Measurements from ENCODE around the gene SLC6A20.

SLC6A20 gene

DNA sequence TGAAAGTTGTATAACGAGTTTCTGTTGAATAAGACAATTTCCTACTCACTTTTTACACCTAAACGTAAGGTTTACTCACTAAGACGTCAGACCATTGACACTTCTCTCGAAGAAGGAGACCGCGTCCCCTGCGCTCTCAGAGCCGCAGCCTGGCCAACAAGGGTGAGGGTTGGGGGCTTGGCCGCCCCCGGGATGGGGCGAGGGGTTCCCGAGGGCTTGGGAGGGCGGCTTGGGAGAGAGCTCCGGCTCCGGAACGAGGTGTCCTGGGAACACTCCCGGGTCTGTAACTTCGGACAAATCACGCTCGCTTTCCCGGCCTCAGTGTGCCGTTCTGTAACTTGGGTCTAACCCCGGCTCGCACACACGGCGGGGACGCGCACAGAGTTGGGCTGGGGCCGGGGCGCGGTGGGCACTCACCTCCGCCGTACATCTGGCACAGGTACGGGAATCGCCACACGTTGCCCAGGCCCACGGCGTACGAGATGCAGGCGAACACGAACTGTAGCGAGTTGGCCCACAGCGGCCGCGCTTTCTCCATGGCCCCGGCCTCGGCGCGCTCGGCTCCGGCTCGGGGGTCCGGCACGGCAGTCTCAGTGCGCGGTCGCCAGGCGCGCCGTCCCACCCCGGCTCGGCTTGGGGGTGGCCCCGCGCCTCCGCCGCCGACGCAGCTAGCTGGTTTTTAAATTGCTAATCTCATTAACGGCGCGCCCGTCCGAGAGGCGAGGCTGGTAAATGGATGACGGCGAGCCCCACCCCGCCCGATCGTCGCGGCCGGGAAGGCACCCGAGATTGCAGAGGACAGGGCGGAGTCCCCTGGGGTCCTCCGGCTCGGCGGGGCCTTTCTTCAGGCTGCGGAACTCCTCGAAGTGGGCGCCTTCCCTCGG lies at the start of gene SLC6A20:
Gene SLC6A20 (minus strand): TSS at position 655 of the 884 bp plus-strand sequence. CDS start 117 bp downstream, at position 538.
- in situ Hi-C loops (cut with MboI; ENCODE audit: low sequenced_read_pairs), result no loop called here

DNA sequence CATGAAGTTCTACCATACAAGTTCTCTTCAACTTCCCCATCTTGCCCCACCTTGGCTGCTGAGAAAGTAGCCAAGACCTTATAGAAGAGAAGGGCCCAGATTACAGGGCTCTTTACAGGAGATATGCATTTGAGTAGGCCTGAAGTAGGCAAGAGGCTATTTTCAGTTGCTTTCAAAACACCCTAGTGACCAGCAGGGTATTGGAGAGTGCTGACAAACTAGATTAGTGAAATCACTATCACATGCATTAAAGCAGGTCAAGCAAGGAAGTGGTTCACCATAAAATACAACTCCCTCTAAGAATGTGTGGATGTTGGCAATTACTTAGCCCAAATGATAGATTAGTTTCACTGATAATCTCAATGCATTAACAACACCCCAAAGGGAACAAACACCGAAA lies 48.3 kb upstream of the SLC6A20 start:
- in situ Hi-C loops (cut with MboI; ENCODE audit: low sequenced_read_pairs), result no loop called here

DNA sequence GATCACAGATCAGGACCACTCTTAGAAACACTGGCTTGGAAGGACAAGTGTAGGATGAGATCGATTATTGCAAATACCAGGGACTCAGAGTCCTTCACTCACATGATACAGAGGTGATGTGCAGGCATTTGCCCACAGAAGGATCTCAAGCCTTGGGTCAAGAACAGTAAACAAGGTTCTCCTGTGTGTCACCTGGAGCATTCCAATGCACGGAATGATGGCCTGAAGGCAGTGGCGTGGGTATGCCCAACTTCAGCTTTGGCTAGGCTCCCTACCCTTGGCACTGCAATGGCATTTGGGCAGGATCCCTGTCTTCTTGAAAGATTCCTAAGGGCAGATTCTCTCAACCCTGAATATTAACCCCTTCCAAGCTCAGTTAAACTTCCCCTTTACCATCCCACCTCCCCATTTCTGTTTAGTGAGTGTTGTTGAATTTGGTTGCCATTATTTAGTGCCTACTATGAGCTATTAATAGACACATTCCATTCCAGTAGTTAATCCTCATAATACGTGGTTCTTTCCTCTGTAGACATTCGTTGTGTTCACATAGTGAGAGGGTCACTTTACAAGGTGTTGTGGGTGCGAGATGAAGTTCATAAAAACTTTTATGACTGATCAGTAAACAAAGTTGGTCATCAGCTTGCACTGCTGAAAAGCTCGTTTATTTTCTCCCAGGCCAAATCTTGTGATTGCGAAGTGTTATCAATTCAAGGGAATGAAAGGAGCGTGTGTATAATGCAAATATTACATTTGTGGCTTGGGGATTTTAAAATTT lies 46.7 kb upstream of the SLC6A20 start:
- in situ Hi-C loops (cut with MboI; ENCODE audit: low sequenced_read_pairs), result no loop called here

GRCh38 chr3:45841757-45842491 lies 45.6 kb upstream of the SLC6A20 start, which contains the start of gene LZTFL1:
LZTFL1 (minus strand) TSS chr3:45842119; CDS start chr3:45841991, 128 bp downstream.
- in situ Hi-C loops (cut with MboI; ENCODE audit: low sequenced_read_pairs), result no loop called here

DNA sequence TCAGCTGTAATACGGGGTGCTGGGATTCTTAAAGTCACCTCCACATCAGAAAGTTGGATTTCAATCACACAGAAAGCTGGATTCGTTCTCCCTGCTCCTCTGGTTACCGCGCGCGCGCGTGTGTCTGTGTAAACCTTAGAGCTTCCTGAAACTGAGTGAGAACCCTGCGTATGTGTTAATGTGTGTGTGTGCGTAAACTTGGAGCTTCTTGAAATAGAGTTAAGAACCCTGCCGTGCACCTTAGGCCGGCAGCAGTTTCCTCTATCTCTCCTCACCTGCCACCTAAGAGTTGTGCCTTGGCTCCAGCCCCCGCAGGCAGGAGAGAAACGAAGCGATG lies 45.1 kb upstream of the SLC6A20 start:
- in situ Hi-C loops (cut with MboI; ENCODE audit: low sequenced_read_pairs), result no loop called here

- in situ Hi-C loops (cut with MboI; ENCODE audit: low sequenced_read_pairs), result no loop called here
Observed at GRCh38 chr3:45838466-45838865, 42.1 kb upstream of the SLC6A20 start.

- in situ Hi-C loops (cut with MboI; ENCODE audit: low sequenced_read_pairs), result no loop called here
Observed at GRCh38 chr3:45832699-45833098, 36.4 kb upstream of the SLC6A20 start.

DNA sequence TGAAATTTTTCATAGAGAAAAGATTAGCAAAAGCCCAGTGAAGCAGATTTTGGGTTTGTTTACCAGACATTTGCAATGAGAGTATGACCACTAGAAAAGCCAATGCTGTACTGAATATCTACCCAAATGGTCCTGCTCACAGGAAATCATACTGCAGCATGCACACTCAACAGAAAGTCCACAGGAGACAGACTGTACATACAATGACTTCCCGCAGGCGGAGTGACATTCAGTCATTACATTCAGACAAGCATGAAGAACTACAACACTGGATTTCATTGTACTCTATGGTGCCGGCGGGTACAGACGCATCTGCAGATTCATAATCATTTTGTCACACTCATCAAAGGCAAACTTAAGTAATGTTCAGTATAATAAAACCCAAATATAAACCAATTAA lies 33.8 kb upstream of the SLC6A20 start:
- in situ Hi-C loops (cut with MboI; ENCODE audit: low sequenced_read_pairs), result no loop called here

DNA sequence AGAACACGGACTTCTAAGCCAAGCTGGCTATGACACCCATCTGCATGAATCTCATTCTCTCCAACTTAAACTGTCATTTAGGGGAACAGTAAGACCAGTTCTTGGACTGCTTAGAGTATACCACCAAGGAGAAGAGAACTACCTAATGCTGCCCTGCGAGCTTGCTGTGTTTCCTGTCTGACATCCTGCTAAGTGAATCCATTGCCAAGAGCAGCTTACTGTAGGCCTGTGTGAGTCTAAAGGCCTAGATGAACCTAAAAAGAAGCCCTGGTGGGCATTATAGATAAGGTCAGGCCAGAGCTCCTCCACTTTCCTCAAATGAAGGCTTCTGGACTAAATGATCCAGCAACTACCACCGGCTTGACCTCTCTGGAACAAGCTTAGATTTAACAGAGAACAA lies 30.6 kb upstream of the SLC6A20 start:
- in situ Hi-C loops (cut with MboI; ENCODE audit: low sequenced_read_pairs), result no loop called here

GRCh38 chr3:45826321-45826720 lies 30.0 kb upstream of the SLC6A20 start:
- in situ Hi-C loops (cut with MboI; ENCODE audit: low sequenced_read_pairs), result no loop called here

DNA sequence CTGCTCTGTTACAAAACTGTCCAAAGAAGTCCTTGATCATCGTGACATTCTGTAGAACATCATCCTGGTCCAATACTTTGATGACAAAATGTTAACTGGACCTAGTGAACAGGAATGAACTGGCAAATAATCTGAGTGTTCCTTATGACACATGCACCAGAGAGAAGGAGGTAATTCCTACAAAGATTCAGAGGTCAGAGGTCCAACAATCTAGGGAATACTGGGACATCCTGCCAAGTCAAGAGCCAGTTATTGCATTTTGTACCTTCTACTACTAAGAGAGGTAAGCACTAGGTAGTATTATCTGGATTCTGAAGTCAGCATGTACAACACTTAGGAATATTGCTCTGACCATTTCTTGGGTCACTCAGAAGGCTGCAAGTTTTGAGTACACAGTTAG lies 24.8 kb upstream of the SLC6A20 start:
- in situ Hi-C loops (cut with MboI; ENCODE audit: low sequenced_read_pairs), result no loop called here

- in situ Hi-C loops (cut with MboI; ENCODE audit: low sequenced_read_pairs), result no loop called here
Observed at GRCh38 chr3:45819543-45819942, 23.2 kb upstream of the SLC6A20 start.

DNA sequence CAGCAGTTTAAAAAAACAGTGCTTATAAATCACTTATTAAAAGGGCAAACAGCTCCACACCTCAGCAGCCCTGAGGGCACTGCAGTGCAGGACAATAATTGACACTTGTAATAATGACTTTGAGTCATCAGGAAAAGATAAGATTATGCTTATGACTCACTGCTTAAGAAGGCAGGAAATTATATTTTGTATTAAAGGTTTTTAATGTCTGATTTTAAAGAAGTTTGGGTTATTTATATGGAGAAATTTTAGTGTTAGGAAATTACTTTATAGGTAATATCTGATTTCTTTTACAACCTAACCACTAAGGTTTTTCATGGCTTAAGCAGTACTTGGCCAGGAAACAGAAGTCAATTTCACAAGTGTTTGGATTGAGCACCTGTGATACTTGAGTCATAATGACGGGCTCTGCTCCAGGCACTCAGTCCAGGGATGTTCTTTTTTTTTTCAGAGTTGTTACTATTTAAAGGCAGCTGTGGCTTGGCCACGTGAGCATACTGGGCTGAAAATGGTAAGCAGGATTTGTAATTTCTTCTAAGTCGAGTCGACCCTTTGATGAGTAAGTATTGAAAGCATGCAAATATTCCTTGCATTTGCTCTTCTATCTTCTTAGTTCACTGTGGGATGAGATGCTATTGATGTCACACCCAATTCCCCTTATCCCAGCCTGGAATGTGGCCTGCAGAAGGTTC lies 21.6 kb upstream of the SLC6A20 start:
- in situ Hi-C loops (cut with MboI; ENCODE audit: low sequenced_read_pairs), result no loop called here

DNA sequence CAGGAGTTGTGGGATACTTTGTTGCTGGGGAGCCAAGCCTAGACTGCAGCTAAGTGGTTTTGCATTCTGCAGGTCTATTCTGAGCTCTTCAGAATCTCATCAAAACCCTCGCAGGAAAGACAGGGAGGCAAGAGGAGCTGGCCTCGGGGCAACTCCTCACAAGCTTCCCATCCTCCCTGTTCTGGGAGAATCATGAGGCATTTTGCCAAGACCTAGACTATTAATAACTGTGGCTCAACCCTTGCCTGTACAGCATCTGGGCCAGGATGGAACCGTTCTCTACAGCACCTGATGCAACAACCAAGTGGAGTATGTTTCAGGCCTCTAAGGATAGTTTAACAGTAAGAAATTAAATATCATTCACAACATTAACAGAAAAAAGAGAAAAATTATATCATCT lies 20.2 kb upstream of the SLC6A20 start:
- in situ Hi-C loops (cut with MboI; ENCODE audit: low sequenced_read_pairs), result no loop called here

DNA sequence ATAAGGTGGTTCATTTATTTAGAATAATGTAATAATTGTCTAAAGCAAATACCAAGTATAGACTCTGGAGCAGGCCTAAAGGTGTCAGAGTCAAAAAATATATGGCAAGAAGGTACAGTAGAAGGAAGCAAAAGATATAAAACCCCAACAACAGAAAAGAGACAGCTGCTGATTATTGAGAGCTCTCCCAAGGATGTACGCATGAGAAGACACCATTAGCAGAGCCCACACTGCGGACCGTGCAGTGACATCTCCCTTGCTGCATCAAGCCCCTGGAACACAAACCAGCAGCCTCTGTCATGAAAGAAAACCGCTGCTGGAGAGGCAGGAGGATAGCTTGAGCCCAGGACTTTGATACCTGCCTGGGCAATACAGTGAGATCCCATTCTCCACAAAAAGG lies 18.0 kb upstream of the SLC6A20 start:
- in situ Hi-C loops (cut with MboI; ENCODE audit: low sequenced_read_pairs), result no loop called here

DNA sequence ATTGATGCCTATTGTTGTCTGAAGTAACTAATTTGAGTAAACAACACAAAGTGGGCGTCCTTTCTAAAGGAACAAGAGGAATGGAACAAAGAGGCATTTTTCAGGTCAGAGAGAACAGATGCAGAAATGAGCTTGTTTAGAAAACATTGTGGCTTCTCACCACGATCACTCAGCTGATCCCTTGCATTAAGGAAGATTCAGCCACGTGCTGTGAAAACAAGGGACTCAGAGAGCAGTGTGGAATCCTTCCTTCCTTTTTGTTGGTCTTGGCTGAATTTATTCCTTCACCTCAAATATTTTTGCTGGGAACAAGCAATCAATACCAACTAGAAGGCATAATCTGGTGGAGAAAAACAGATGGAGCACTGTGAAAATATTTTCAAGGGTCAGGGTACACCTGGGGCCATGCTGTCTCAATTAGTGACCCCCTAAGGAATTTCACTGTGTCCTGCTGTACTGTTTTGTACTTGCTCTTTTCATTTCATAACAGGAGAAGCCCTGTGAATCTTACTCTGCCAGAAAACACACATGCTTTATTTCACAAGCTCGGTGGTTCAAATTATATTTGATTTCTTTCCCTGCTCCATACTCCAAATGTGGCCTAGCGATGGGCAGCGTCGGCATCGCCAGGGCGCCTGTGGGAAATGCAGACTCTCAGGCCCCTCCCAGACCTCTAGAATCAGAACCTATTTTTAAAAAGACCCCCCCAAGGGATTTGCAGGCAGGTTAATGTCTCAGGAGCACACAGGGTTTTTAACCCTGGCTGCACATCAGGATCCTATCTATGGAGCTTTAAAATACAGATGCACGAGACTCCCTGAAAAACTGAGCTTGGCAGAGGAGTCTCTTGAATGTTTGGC lies 11.6 kb upstream of the SLC6A20 start:
- in situ Hi-C loops (cut with MboI; ENCODE audit: low sequenced_read_pairs), result no loop called here

DNA sequence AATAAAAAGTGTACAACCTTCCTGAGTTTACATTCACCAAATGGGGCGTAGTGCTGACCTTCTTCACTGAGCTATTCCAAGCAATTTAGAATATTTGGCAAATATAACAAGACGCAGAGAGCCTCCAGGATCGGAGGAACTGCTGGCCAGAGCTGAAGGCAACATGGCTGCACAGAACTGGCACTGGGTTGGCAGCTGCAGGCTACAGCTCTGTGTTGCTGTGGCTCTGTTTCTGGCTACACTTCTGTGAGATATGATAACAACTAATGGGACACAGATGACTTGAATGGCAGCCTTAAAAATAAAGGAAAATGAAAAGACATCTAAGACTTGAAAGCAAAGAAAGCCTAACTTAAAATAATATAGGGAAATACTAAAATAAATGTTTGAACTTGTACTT lies 10.8 kb upstream of the SLC6A20 start:
- in situ Hi-C loops (cut with MboI; ENCODE audit: low sequenced_read_pairs), result no loop called here

GRCh38 chr3:45806072-45806471 lies 9.7 kb upstream of the SLC6A20 start:
- in situ Hi-C loops (cut with MboI; ENCODE audit: low sequenced_read_pairs), result no loop called here

DNA sequence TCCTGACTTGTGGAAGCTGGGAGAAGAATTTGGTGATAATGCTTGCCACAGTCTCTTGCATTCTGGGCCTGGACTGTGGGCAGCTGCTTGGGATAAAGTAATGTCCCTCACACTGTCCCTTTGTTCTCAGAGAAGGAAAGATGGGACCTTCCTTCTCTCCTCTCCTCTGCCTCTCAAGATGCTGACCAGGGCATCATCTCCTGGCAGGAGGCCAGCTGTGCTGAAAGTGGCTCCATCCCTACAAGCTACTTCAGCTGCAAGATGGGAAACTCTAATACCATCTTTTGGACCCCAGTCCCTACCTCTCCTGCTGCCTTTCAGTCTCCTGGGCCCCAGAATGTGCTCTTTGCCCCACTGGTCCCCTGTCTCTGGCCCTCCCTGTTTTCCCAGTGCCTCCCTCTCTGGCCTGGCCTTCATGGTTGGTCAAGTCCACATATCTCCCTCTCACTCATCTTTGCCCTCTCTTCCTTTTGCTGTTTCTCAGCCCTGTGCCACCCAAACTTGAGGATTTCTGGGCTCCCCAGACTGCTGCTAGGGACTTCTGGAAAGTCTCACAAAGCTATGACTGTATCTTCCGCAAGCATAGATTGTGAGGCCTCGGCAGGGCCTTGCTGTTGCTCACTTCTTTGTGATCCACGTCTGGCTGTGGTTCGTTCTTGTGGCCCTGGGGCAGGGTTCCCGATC lies 7.1 kb upstream of the SLC6A20 start:
- in situ Hi-C loops (cut with MboI; ENCODE audit: low sequenced_read_pairs), result no loop called here

Measured in HL-60/S4 treated with phorbol 12-myristate 13-acetate at 8.2 ng/mL for 4 days and 3 days (cell line).